ENCODE measurements around the gene ZNF200. TPM values are rescaled to one million over a fixed set of nuclear protein-coding genes. Genes with fewer than 3 reads are reported as not detected.

The ZNF200 gene
- total RNA-seq, 4 donors from 2014 or later: 2.2 to 5.7 (median 3.9) TPM

GRCh38 chr16:3246876-3247275, 11.9 kb upstream of the ZNF200 start:
- H3K4me3 ChIP-seq (ENCODE audit: low read depth, poor library complexity, severe bottlenecking): no peak overlapping the region
- no peak for DNase-seq (ENCODE audit: low spot score in 2 of 2)
- 80 to 82% methylated on average over 10 of the region's 10 CpGs for WGBS, 2 donors
- TF ChIP-seq POLR2A (IDR thresholded peaks at IDR 0.05) (no peak), CTCF (IDR thresholded peaks at IDR 0.05) (no peak)
- intact Hi-C loops (cut with DNase I; ENCODE audit: low total_unique reads): no loop called here

GRCh38 chr16:3246002-3246401, 11.0 kb upstream of the ZNF200 start:
- no peak overlapping the region for H3K4me3 ChIP-seq (ENCODE audit: low read depth, poor library complexity, severe bottlenecking)
- DNase-seq (ENCODE audit: low spot score in 2 of 2): no peak
- intact Hi-C loops (cut with DNase I; ENCODE audit: low total_unique reads): no loop called here
- WGBS, 2 donors: 76 to 85% methylated on average over 7 of the region's 7 CpGs
- no peak for TF ChIP-seq CTCF (IDR thresholded peaks at IDR 0.05)
- TF ChIP-seq POLR2A (IDR thresholded peaks at IDR 0.05): no peak

GRCh38 chr16:3243882-3244281, 8.9 kb upstream of the ZNF200 start:
- TF ChIP-seq CTCF (IDR thresholded peaks at IDR 0.05): no peak
- TF ChIP-seq POLR2A (IDR thresholded peaks at IDR 0.05): no peak
- no peak overlapping the region for H3K4me3 ChIP-seq (ENCODE audit: low read depth, poor library complexity, severe bottlenecking)
- intact Hi-C loops (cut with DNase I; ENCODE audit: low total_unique reads): no loop called here
- peak in 1 of 2 donors; percentile 42 for DNase-seq (ENCODE audit: low spot score in 2 of 2)
- WGBS, 2 donors: 75 to 79% methylated on average over 6 of the region's 6 CpGs

GRCh38 chr16:3242709-3243108, 7.8 kb upstream of the ZNF200 start:
- intact Hi-C loops (cut with DNase I; ENCODE audit: low total_unique reads): no loop called here
- H3K4me3 ChIP-seq (ENCODE audit: low read depth, poor library complexity, severe bottlenecking): no peak overlapping the region
- peak in 1 of 2 donors; percentile 28 for DNase-seq (ENCODE audit: low spot score in 2 of 2)
- WGBS, 2 donors: 77 to 86% methylated on average over 11 of the region's 11 CpGs
- TF ChIP-seq CTCF (IDR thresholded peaks at IDR 0.05) (no peak), POLR2A (IDR thresholded peaks at IDR 0.05) (no peak)

- intact Hi-C loops (cut with DNase I; ENCODE audit: low total_unique reads): no loop called here
- H3K4me3 ChIP-seq (ENCODE audit: low read depth, poor library complexity, severe bottlenecking): no peak overlapping the region
- DNase-seq (ENCODE audit: low spot score in 2 of 2): no peak
- no peak for TF ChIP-seq CTCF (IDR thresholded peaks at IDR 0.05)
- TF ChIP-seq POLR2A (IDR thresholded peaks at IDR 0.05): no peak
- WGBS, 2 donors: 74 to 80% methylated on average over 5 of the region's 5 CpGs
Measured at GRCh38 chr16:3241761-3242160, 6.8 kb upstream of the ZNF200 start.

All from lower leg skin (tissue), 4 donors.